ENCODE results near the gene BCL2L13. TPM values are rescaled to one million over a fixed set of nuclear protein-coding genes. Genes with fewer than 3 reads are reported as not detected.

Gene BCL2L13
- total RNA-seq, 1 experiment from 2014 or later = 26.0 TPM

- no peak for DNase-seq
- H3K4me1 ChIP-seq (ENCODE audit: insufficient read depth, low read length) = peaks cover 5% of the 10 kb centered on the region; the same call in 1 of the 2 replicates
- H3K4ac ChIP-seq (ENCODE audit: low read depth, low read length) = no peak overlapping the region
- H3K9me3 ChIP-seq (ENCODE audit: control insufficient read depth, low read depth, low read length) = no peaks in the 10 kb centered on the region
- no peak overlapping the region for H2BK5ac ChIP-seq (ENCODE audit: insufficient read length, low read length)
- Mint-ChIP-seq H3K9me3 (no peaks in the 10 kb centered on the region), H3K27me3 (ENCODE audit: low read depth) (no peaks in the 10 kb centered on the region), H3K4me1 (peaks cover 16 to 17% of the 10 kb centered on the region in 2 experiments), H3K36me3 (ENCODE audit: insufficient read depth in 1 of 3, low read depth in 3 of 3) (peaks cover 8 to 17% (median 8%) of the 10 kb centered on the region in 3 experiments), H3K4me3 (no peak overlapping the region), H3K27ac (peak overlapping the region in 1 of 3 experiments; percentile 76; a peak in 1 of 7 replicates)
- H3T11ph ChIP-seq (ENCODE audit: low read length) = no peak overlapping the region
- H2BK20ac ChIP-seq (ENCODE audit: low read depth, low read length, poor library complexity, severe bottlenecking) = no peak overlapping the region
- no peak overlapping the region for H2AFZ ChIP-seq (ENCODE audit: low read length)
- TF ChIP-seq CTCF (conservative IDR thresholded peaks at IDR 0.05) = no peak
- H4K5ac ChIP-seq (ENCODE audit: insufficient read length, low read depth, low read length) = no peak overlapping the region
- no peaks in the 10 kb centered on the region for H3K27me3 ChIP-seq (ENCODE audit: insufficient read depth, low read length)
- H4K91ac ChIP-seq (ENCODE audit: insufficient read length, low read depth, low read length) = no peak overlapping the region
- H3K79me1 ChIP-seq (ENCODE audit: insufficient read depth, low read depth, low read length, poor library complexity, severe bottlenecking) = no peaks in the 10 kb centered on the region
- H3K56ac ChIP-seq (ENCODE audit: insufficient read length, low read depth, low read length) = no peak overlapping the region
- H3K4me2 ChIP-seq (ENCODE audit: insufficient read depth, insufficient read length, low read length) = no peak overlapping the region
- no peak overlapping the region for H2BK120ac ChIP-seq (ENCODE audit: low read depth, low read length, poor library complexity, severe bottlenecking)
- H3K18ac ChIP-seq (ENCODE audit: insufficient read length, low read depth, low read length) = no peak overlapping the region
- H4K20me1 ChIP-seq (ENCODE audit: control insufficient read depth, insufficient read depth, insufficient read length) = no peaks in the 10 kb centered on the region
- H3K9ac ChIP-seq (ENCODE audit: extremely low read depth, insufficient read length, low read length) = no peak overlapping the region
- no peaks in the 10 kb centered on the region for H3K23me2 ChIP-seq (ENCODE audit: insufficient read length, low read depth, low read length, poor library complexity, severe bottlenecking)
- H3K79me2 ChIP-seq (ENCODE audit: insufficient read depth, low read length) = no peaks in the 10 kb centered on the region
- no peak overlapping the region for H3K27ac ChIP-seq (ENCODE audit: insufficient read length, low read depth, low read length)
- no CpG with 5 or more reads among the region's 3 CpGs for WGBS (ENCODE audit: extremely low coverage, insufficient read length, low lambda C conversion rate)
- H3K23ac ChIP-seq (ENCODE audit: insufficient read length, low read depth, low read length) = no peak overlapping the region
- no peak overlapping the region for H3K14ac ChIP-seq (ENCODE audit: insufficient read depth, low read length)
- H2BK15ac ChIP-seq (ENCODE audit: low read depth, low read length) = no peak overlapping the region
- no peak overlapping the region for H2BK12ac ChIP-seq (ENCODE audit: insufficient read length, low read depth, low read length)
- H4K8ac ChIP-seq (replicated peaks; ENCODE audit: insufficient read length, low read depth, low read length) = no peak overlapping the region
- no peak overlapping the region for H2AK5ac ChIP-seq (ENCODE audit: insufficient read length, low read length)
These were observed 62.2 kb downstream of the BCL2L13 start for GRCh38 chr22:17700778-17701177.
